ENCODE data around the gene UBE2F.

DNA sequence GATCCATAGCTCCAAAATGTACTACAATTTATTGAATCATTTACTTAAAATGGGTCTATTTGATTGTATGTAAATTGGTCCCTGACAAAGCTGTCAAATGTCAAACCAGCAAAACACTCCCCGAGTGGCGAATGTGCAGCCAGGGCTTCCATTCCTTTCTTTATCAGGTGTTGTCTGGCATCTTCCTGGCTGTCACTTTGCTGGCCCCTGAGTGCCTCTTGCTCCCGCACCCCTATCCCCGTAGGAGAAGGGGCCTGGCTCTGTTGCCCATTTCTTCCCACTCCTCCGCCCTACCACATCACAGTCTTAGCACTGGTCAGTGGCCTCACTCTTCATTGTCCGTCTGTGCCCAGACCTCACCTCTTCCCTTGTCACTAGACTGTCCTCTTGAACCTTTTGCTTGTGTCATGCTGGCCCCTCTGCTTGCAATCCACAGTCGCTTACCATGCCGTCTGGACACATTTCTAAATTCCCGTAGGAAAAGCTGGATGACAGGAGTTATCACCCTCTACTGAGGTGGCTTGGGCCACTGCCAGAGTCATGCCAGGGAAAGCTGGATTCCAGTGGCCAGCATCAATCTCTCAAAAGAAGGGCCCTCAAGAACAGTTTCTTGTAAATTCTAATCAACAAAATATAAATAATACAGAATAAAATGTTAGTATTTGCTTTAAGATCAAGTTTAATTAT is 15.4 kb downstream of the UBE2F start:
- TF ChIP-seq CTCF (IDR thresholded peaks at IDR 0.05; ENCODE audit: low read depth, low read length) (no peak), EZH2phosphoT487 (IDR thresholded peaks at IDR 0.05; ENCODE audit: low read depth) (no peak)
